HG02981 (cell line): Measurements from ENCODE around the gene DUSP18.
A peak's percentile ranks its signal among the peaks of the same experiment; 100 is the strongest.
"Not testable (repeated sequence)": the region's sequence is repeated elsewhere in the genome, so short reads cannot be mapped to it uniquely, and the experiment has no call there.

Source experiments
- ATAC-seq: cut with Tn5 transposase; IDR thresholded peaks from one replicate; pipeline ENCODE4 v1.9.1; 2021; ENCODE audit warnings: mild to moderate bottlenecking, moderate library complexity; ENCODE audit not compliant: unreplicated experiment

The DUSP18 gene

GRCh38 chr22:30640839-30641430 lies 26.7 kb downstream of the DUSP18 start:
- no peak for ATAC-seq

- no peak for ATAC-seq
Observed at GRCh38 chr22:30640361-30640760, 27.3 kb downstream of the DUSP18 start.

GRCh38 chr22:30637701-30638114 lies 30.0 kb downstream of the DUSP18 start:
- no peak for ATAC-seq

- no peak for ATAC-seq
Observed at GRCh38 chr22:30636226-30637077, 31.2 kb downstream of the DUSP18 start.

- peak; percentile 58 for ATAC-seq
Observed at GRCh38 chr22:30635273-30636225, 32.1 kb downstream of the DUSP18 start, which contains the start of gene SLC35E4. Gene SLC35E4, plus strand, starts transcription at chr22:30635781. Its CDS starts 670 bp downstream, at chr22:30636451.

- peak; percentile 55 for ATAC-seq
Observed at GRCh38 chr22:30634471-30635233, 33.0 kb downstream of the DUSP18 start.

- ATAC-seq, result not testable (repeated sequence)
Observed at GRCh38 chr22:30631469-30631868, 36.2 kb downstream of the DUSP18 start.

- no peak for ATAC-seq
Observed at GRCh38 chr22:30628491-30628890, 39.2 kb downstream of the DUSP18 start.

- ATAC-seq, result no peak
Observed at GRCh38 chr22:30627471-30627870, 40.2 kb downstream of the DUSP18 start.

- no peak for ATAC-seq
Observed at GRCh38 chr22:30626413-30626812, 41.3 kb downstream of the DUSP18 start.

GRCh38 chr22:30619909-30620308 lies 47.8 kb downstream of the DUSP18 start:
- ATAC-seq, result not testable (repeated sequence)

- ATAC-seq, result no peak
Observed at GRCh38 chr22:30617819-30618218, 49.9 kb downstream of the DUSP18 start.

- ATAC-seq, result no peak
Observed at GRCh38 chr22:30615543-30615954, 52.1 kb downstream of the DUSP18 start.

GRCh38 chr22:30614879-30615278 lies 52.8 kb downstream of the DUSP18 start:
- no peak for ATAC-seq

GRCh38 chr22:30614268-30614667 lies 53.4 kb downstream of the DUSP18 start:
- ATAC-seq, result no peak

- ATAC-seq, result no peak
Observed at GRCh38 chr22:30612789-30613188, 54.9 kb downstream of the DUSP18 start.
